Stimulated activated CD8-positive, alpha-beta memory T cell treated with anti-CD3 and anti-CD28 coated beads, Interleukin-4, amount 100 ng/mL, for 48 hours (primary cell): ENCODE results near the gene ABCD3.
"Not testable (repeated sequence)": the region's sequence is repeated elsewhere in the genome, so short reads cannot be mapped to it uniquely, and the experiment has no call there.

Experiments
- DNase-seq: peaks from one replicate; pipeline ENCODE4 v3.0.0-alpha.2; 2020

Gene ABCD3

DNA sequence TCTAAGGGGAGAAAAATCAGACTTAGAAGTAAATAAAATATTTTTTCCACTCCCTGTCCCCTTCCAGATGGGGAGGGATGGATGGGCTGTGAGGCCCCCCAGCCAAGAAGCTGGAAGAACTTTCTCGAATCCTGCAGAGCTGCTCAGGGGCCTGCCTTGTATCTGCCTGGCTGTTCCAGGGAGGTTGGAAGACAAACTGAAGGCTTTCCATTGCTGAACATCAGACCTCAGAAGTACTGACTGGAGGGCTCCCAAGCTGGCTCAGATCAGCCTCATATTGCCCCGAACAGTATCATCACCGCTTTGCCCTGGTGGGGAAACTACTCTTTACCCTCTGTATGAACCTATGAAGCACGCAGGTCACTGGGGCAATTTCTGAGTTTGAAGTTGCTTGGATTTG lies 135.7 kb downstream of the ABCD3 start:
- no peak for DNase-seq

GRCh38 chr1:94554580-94554979 lies 136.4 kb downstream of the ABCD3 start:
- DNase-seq: no peak

DNA sequence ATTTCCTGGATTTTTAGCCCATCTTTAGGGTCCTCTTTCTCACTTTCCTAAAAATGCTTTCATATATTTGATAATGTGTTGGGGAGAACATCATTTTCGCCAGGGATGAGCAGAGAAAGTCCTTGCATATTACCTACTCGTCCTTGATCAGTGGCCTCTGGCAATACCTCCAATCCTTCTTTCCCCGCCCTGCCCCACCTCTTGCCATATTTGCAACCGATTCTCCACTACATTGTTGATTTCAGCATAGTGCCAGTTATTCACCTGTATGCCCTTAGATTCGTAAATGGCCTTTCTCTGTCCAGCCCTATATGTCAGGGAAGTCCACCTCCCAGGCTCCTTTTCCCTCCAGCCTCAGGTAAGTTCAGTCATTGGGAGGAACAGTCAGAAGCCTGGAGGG lies 136.9 kb downstream of the ABCD3 start:
- DNase-seq: no peak

DNA sequence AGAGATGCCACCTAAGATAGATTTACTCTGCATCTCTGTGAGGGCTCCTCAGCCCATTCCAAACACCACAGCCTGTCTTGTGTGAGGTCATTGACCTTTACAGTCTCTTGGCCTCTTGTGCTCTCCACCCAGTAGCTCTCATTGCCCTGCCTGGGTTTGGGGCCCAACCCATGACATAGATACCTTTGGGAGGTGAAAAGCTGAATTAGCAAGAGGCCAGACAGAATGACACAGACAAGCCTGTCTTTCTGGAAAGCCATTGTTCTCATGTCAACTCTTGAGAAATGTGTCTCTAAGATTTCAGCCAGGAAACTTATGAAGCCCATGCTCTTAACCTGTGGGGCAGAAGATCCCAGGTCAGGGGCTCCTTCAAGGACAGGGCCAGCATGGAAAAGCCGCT lies 141.7 kb downstream of the ABCD3 start:
- DNase-seq: no peak

- DNase-seq: no peak
Observed at GRCh38 chr1:94560333-94560732, 142.1 kb downstream of the ABCD3 start.

DNA sequence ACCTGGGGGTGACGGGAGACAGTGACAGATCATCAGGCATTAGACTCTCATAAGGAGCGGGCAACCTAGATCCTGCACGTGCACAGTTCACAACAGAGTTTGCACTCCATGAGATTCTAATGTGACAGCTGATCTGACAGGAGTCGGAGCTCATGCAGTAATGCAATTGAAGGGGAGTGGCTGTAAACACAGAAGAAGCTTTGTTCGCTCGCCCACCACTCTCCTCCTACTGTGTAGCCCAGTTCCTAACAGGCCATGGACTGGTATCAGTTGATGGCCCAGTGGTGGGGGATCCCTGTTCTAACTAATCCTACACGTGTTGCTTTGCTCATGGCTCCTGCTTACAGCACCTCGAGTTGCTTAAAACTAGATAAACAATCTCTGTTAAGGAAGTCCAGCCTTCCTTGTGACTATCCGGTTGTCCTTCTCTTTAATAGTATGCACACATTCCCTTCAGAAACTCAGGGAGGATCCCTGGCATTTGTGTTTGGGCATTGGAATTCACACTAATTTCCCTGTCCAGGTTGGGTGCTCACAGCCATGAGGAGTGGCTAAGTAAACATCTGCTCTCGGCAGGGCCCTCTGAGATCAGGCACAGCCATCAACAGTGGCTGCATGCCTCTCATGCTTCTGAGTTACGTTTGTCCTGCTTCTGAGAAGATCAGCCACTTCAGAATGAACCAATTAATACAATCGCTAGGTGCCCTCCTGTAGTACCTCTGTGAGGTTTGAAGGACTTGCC lies 144.5 kb downstream of the ABCD3 start:
- no peak for DNase-seq

DNA sequence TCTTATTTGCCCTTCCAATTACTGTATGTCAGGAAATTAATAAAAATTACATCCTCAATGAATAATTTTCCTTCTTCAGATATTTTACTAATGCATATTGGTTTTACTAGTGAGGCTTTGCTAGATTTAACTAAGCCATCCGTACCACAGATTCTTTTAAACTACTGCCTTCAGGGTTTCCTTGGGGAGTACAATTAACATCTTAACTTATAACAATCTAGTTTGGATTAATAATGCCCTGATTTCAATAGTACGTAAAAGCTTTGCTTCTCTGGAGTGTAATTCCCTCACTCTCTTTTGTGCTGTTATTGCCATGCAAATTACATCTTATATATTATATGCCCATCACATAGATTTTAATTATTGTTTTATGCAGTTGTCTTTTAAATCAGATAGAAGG lies 147.7 kb downstream of the ABCD3 start:
- DNase-seq: no peak

- not testable (repeated sequence) for DNase-seq
Observed at GRCh38 chr1:94566436-94566835, 148.2 kb downstream of the ABCD3 start.

- not testable (repeated sequence) for DNase-seq
Observed at GRCh38 chr1:94567975-94568607, 149.9 kb downstream of the ABCD3 start.
